ENCODE results near the gene TRAF3IP1. TPM values are rescaled to one million over a fixed set of nuclear protein-coding genes. Genes with fewer than 3 reads are reported as not detected.

The TRAF3IP1 gene
- total and polyA plus RNA-seq, 4 donors, result 8.9 to 41.0 (median 14.7) TPM

DNA sequence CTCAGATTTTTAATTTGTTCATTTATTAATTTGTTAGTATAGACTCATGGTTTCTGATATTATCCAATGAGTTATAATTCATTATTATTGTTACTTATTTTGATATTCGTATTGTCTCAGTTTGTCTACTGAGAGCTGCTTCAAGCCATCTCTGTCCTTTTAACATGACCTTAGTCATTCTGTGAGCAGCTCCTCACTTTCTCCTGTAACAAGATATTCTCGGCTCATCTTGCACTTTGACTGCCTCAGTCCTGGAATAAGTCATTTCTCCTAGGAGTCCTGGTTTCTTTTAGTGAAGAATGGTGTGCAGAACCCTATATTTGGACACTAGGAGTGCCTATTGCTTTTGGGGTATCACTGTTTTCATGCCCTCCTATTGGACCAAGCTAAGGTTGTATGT lies 119.6 kb downstream of the TRAF3IP1 start:
- H3K4me1 ChIP-seq (ENCODE audit: control insufficient read depth in 5 of 5, insufficient read depth in 5 of 5, low read length in 5 of 5), result peaks cover 0 to 8% (median 5%) of the 10 kb centered on the region in 5 donors
- H3K36me3 ChIP-seq (ENCODE audit: control insufficient read depth in 4 of 4, insufficient read depth in 4 of 4, low read length in 4 of 4), result peaks cover 5 to 25% (median 17%) of the 10 kb centered on the region in 4 donors
- no peak for ATAC-seq (ENCODE audit: insufficient read depth, low FRiP score)
- H3K27me3 ChIP-seq (ENCODE audit: control insufficient read depth in 3 of 3, insufficient read depth in 3 of 3, low read length in 2 of 3), result no peaks in the 10 kb centered on the region
- TF ChIP-seq, protein P1, sequence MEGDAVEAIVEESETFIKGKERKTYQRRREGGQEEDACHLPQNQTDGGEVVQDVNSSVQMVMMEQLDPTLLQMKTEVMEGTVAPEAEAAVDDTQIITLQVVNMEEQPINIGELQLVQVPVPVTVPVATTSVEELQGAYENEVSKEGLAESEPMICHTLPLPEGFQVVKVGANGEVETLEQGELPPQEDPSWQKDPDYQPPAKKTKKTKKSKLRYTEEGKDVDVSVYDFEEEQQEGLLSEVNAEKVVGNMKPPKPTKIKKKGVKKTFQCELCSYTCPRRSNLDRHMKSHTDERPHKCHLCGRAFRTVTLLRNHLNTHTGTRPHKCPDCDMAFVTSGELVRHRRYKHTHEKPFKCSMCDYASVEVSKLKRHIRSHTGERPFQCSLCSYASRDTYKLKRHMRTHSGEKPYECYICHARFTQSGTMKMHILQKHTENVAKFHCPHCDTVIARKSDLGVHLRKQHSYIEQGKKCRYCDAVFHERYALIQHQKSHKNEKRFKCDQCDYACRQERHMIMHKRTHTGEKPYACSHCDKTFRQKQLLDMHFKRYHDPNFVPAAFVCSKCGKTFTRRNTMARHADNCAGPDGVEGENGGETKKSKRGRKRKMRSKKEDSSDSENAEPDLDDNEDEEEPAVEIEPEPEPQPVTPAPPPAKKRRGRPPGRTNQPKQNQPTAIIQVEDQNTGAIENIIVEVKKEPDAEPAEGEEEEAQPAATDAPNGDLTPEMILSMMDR (IDR thresholded peaks at IDR 0.05; ENCODE audit: control extremely low read depth, extremely low read depth), result no peak
- H3K4me3 ChIP-seq, result no peak overlapping the region
- no peak overlapping the region for H3K9ac ChIP-seq (ENCODE audit: insufficient read depth in 1 of 2, low read length in 2 of 2)
- no peaks in the 10 kb centered on the region for H3K9me3 ChIP-seq (ENCODE audit: control insufficient read depth in 4 of 4, insufficient read depth in 3 of 4, low read length in 3 of 4)
- H3K27ac ChIP-seq (ENCODE audit: low read depth in 1 of 2, low read length in 1 of 2), result peak overlapping the region in 1 of 2 donors; percentile 64
- DNase-seq, result no peak
- WGBS, 2 donors, result 86 to 88% methylated on average over 2 of the region's 2 CpGs

DNA sequence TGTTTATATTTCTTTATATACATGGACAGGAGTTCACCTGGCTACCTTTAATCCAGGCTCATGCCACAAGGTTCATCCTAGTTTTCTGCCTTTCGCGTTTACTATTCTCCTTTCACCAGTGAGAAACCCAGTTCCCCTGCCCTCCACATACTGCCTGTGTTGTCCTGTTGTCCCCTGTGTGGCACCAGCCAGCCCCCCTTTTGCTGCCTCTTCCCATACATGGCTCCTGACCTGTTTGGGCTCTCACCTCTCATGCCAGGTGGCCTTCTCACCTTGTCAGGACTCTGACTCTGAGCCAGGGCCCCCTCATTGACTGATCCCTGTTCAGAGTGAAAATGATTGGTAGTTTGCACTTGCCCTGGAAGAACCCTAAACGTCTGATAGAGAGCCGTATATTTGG lies 120.0 kb downstream of the TRAF3IP1 start:
- Histone ChIP-seq H3K9me3 (ENCODE audit: control insufficient read depth in 4 of 4, insufficient read depth in 3 of 4, low read length in 3 of 4) (no peaks in the 10 kb centered on the region), H3K27me3 (ENCODE audit: control insufficient read depth in 3 of 3, insufficient read depth in 3 of 3, low read length in 2 of 3) (no peaks in the 10 kb centered on the region), H3K27ac (ENCODE audit: low read depth in 1 of 2, low read length in 1 of 2) (peak overlapping the region in 1 of 2 donors; percentile 64), H3K4me3 (no peak overlapping the region), H3K36me3 (ENCODE audit: control insufficient read depth in 4 of 4, insufficient read depth in 4 of 4, low read length in 4 of 4) (peaks cover 5 to 24% (median 17%) of the 10 kb centered on the region in 4 donors), H3K4me1 (ENCODE audit: control insufficient read depth in 5 of 5, insufficient read depth in 5 of 5, low read length in 5 of 5) (peaks cover 0 to 8% (median 5%) of the 10 kb centered on the region in 5 donors), H3K9ac (ENCODE audit: insufficient read depth in 1 of 2, low read length in 2 of 2) (no peak overlapping the region)
- 89 to 92% methylated on average over 4 of the region's 4 CpGs for WGBS, 2 donors
- DNase-seq (no peak), ATAC-seq (ENCODE audit: insufficient read depth, low FRiP score) (no peak)
- TF ChIP-seq, protein P1 (IDR thresholded peaks at IDR 0.05; ENCODE audit: control extremely low read depth, extremely low read depth), result no peak

DNA sequence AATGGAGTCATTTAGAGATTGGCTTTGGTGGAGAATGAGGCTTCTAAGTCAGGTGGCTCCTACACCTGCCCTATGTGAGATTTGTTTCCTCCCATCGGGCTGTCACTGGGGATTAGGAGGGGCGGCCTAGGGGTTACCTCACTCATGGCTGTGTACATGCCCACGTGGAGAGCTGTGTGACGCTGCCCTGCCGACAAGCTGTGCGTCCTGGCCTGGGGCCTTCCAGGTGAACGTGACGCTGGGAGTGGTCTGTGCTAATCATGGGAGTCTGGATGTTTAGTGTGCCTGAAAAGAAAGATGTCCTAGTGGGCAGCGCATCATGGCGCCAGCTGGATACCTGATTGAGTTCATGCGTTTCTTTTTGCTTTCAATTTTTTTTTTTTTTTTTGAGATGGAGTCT lies 120.4 kb downstream of the TRAF3IP1 start:
- no peak for ATAC-seq (ENCODE audit: insufficient read depth, low FRiP score)
- no peak for DNase-seq
- 97 to 98% methylated on average over 11 of the region's 11 CpGs for WGBS, 2 donors
- TF ChIP-seq, protein P1 (IDR thresholded peaks at IDR 0.05; ENCODE audit: control extremely low read depth, extremely low read depth), result no peak
- H3K4me3 ChIP-seq, result no peak overlapping the region
- peak overlapping the region in 1 of 2 donors; percentile 64 for H3K27ac ChIP-seq (ENCODE audit: low read depth in 1 of 2, low read length in 1 of 2)
- peaks cover 0 to 8% (median 5%) of the 10 kb centered on the region in 5 donors for H3K4me1 ChIP-seq (ENCODE audit: control insufficient read depth in 5 of 5, insufficient read depth in 5 of 5, low read length in 5 of 5)
- H3K36me3 ChIP-seq (ENCODE audit: control insufficient read depth in 4 of 4, insufficient read depth in 4 of 4, low read length in 4 of 4), result peaks cover 5 to 23% (median 18%) of the 10 kb centered on the region in 4 donors
- no peak overlapping the region for H3K9ac ChIP-seq (ENCODE audit: insufficient read depth in 1 of 2, low read length in 2 of 2)
- H3K9me3 ChIP-seq (ENCODE audit: control insufficient read depth in 4 of 4, insufficient read depth in 3 of 4, low read length in 3 of 4), result no peaks in the 10 kb centered on the region
- no peaks in the 10 kb centered on the region for H3K27me3 ChIP-seq (ENCODE audit: control insufficient read depth in 3 of 3, insufficient read depth in 3 of 3, low read length in 2 of 3)
